ENCODE data around the gene SLC1A2.

SLC1A2 gene

DNA sequence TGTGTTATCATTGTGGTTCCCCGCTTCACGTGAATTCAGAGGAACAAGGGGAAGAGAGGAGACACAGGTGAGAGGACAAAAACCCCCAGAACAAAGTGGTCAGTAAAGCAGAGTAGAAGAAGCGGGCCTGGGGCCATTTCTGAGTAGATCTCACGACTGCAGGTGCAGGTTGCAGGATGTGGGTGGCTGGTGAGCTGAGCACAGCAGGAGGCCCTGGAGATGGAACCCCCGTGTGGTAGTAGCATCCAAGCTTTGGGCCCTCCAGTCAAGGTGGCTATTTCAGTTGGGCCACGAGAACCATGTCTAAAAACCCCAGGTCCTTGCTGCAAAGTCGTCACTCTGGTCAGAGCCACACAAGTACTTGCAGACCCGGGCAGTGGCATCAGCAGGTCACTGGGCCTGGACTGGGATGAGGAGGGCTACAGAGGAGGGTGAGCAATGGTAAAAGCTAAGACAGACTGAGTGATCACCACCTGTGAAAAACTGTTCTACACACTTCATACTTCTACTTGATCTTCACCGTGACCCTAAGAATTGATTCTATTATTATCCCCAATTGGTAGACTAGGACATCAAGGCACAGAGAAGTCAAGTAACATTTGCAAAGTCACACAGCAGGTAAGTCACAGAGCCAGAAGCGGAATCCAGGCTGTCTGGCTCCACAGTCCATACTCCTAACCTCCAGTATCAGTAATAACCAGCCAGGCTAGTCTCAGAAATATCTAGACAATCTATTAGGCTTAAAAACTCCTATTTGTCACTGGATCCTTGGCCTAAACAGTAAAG lies 43.8 kb downstream of the SLC1A2 start:
- no peak for DNase-seq

DNA sequence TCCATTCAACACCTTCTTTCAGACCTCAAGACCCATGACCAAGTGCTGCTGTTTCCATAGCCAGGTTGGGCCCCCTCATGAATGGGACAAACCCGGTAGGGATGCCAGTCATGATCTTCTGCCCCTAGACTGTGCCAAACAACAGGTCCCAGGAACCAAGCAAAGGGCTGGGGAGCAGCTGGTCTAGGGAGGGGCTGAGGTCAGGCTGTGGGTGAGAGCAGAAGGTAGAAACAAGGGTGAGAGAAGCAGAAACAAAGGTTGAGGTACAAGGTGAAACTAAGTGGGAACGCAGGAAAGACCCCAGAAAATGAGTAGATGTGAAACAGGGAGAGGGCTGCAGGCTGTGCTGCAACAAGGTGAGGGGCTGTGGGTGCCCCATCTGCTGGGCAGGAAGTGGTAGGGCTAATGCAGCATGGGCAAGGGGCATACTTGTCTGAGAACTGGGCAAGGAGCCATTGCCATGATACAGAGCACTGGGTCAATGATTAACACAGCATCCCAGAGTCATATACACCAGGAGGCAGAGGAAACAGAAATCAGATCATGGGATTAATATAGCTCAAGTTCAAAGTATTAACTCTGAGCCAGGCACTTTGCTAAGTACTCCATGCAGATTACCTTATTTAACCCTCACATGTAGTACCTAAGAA lies 45.9 kb downstream of the SLC1A2 start:
- no peak for DNase-seq

DNA sequence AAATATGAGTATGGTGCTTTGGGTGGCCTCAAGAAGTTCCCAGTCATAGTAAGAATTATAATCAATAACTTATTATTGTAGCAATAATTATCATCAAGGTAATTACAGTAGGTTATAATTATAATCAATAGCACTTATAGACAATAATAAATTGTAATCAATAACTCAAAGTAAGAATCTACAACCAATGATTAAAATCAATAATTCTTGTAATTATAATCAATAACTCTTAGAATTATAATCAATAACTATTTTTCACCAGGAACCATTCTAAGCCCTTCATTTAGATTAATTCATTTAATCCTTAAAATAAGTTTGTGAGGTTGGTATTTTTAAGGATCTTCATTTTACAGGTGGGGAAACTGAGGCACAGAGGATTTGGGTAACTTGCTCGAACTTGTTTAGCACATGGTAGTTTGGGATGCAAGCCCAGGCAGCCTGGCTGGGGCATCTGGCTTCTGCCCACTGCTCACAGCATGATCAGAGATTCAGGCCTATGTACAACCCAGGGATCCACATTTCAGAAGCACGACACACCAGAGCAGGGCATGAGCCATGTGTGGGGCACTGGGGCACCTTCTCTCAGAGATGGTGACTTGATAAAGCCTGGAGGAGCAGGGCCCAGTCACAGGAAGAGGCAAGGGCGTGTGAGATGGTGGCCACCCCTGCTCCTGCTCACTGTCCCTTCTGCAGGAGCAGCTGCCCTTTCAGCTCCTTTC lies 46.6 kb downstream of the SLC1A2 start:
- no peak for DNase-seq

DNA sequence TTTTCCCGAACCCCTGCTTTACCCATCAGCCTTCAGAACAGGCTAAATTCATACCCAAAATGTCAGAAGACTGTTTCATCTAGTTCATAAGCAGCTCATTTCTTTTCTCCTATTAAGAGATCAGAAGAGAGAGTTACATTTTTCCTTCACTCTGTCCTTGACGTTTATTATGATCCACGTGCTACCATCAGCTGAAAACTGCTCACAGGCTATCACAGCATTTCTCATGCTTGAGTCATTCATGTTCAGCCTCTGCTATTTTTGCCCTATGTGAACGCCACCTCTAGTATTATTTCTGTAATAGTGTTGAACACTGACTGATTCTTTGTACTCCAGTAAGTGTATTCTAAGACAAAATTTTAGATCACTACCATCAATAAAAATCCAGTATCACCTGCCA lies 51.9 kb downstream of the SLC1A2 start:
- DNase-seq, result no peak

DNA sequence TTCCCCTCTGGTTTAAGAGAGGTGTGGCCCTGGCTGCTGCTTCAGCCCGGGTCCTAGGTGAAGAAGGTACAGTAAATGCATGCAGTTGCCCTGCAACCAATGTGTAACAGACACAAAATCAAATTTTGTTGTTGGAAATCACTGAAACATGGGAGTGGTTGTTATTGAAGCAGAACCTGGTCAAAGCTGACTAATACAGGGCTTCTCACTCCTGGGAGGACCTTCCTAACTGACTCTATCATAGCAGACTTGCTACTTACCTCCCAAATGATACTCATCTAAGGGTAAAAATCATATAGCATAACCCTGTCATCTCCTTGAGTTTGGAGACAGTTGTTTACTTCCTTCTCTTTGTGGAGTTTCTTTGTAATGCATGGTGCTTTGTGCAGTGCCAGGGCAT lies 52.6 kb downstream of the SLC1A2 start:
- no peak for DNase-seq

DNA sequence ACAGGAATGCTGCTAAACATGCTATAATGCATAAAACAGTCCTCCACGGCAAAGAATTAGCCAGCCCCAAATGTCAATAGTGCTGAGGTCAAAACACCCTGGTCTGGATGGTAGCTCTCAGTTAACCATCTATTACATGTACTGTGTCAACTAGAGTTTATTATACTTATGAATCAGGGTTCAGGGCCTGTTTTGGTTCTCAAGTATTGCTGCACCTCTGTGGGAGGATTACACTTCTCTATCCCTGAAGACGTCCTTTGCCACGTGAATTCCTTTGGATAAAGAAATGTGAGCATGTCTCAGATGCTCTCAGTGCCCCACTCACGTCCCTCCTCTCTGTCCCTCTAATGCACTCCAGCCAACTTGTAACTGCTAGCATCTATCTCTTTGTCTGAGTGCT lies 53.4 kb downstream of the SLC1A2 start:
- no peak for DNase-seq

DNA sequence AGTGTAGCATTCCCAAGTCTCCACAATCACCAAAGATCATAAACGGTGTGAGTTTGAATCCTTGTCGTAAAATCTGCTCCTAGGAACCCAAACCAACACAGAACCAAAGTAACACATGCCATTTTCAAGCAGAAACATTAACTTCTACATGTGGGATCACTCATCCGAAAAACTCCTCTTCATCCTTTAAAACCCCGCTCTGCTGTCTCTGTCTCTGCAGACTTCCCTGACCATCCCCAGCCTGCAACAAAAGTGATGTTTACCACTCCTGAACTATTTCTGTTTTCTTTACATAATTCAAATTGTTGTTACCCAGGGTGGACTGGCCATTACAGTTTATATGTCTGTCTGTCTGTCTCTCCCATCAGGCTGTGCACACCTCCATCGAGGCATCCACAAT lies 54.0 kb downstream of the SLC1A2 start:
- DNase-seq, result no peak

DNA sequence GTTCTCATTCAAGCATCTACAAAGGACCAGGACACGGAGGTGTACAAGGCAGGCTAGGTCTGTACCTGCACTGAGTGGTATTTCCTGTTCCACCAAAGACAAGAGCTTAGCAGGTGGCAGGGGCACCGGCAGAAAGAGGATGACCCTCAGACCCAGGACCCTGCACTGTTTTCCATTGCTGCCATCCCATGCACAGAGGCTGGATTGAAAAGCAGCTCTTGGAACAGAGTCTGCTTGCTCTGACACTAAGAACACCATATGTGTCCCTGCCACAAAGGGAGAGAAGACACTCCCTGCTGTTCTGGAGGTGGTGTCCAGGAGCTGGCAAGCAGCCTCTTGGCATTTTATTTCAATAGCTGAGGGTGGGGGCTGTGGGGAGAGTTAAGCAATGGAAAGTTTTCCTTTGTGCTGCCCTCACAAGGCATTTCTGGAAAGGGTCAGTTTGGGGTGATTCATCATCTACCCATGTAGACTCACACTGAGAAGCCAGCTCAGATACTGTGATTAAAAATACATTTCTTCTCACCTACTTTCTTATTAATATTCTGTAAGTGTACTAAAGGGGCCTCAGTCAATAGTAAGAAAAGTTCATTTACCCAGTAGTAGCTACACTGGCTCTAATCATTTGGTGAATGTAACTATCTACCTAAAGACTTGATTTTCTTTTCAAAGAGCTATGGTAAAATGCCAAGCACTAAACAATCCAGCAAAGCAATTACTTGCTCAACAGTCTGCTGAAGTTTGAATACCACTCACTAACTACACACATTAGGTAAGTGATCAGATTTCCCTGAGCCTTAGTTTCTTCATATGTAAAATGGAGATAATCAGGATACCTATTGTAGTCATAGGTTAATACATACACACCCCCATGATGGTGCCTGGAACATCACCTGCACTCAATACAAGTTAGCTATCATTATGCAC lies 55.2 kb downstream of the SLC1A2 start:
- DNase-seq, result no peak

DNA sequence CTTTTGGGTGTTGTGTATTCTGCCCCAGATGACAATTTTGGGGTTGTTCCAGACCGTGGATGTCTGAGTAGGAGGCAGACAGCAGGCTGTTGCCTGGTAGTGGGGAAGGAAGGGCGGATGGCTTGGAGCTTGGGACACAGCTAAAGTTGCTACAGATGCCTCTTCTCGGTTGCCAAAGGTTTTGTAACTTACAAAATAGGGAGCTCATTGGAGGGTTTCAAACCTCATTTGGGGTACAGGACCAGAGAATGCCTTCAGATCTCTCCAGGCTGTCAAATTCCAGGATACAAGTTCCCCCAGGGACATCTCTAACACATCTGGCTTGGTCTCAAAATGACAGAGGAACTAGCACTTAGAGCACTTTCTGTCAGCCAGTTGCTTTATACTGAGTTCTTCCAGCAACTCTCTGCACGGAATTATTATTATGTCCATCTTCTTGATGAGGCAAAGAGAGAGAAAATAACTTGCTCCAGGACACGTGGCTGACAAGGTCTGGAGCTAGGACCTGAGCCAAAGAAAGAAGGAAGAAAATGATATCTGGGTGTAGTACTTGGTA lies 56.0 kb downstream of the SLC1A2 start:
- no peak for DNase-seq

DNA sequence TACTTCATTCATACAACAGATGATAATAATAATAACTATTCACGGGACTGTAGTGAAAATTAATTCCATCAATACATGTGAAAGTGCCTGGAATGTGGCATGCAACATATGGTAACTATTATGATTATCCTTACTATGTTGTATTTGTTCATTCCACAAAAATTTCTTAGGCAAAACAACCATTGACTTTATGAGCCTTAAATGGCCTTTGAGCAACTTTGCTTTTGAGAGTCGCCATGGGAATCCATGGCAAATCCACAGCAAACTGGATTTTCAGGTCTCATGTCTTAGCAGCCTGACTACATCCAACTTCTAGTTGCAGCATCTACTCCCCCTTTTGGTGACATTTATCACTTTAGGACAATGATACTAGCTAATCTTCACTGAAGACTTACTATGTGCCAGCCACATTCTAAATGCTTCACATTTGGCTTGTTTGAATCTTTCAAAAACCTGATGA lies 56.8 kb downstream of the SLC1A2 start:
- DNase-seq, result no peak

DNA sequence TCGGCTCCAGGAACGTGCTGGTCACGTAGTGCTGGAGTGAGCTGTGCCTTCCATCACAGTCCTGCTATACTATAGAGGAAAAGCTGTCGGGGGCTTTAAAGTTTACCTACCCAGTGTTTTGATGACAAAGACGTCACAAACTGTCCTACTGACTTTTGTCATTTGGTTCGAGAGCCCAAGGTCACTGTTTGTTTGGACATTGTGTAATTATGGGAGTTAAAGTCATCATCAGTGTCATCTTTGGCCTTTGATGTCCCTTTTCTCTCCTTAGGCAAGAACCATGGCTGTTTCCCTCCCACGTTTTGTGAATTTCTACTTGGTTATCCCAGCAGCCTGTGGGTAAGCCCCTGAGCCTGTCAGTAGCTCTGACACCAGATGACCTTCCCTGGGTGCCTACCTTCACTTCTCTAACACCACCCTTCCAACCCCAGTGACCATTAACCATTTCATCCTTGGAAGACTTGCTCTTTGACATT lies 59.3 kb downstream of the SLC1A2 start:
- no peak for DNase-seq

DNA sequence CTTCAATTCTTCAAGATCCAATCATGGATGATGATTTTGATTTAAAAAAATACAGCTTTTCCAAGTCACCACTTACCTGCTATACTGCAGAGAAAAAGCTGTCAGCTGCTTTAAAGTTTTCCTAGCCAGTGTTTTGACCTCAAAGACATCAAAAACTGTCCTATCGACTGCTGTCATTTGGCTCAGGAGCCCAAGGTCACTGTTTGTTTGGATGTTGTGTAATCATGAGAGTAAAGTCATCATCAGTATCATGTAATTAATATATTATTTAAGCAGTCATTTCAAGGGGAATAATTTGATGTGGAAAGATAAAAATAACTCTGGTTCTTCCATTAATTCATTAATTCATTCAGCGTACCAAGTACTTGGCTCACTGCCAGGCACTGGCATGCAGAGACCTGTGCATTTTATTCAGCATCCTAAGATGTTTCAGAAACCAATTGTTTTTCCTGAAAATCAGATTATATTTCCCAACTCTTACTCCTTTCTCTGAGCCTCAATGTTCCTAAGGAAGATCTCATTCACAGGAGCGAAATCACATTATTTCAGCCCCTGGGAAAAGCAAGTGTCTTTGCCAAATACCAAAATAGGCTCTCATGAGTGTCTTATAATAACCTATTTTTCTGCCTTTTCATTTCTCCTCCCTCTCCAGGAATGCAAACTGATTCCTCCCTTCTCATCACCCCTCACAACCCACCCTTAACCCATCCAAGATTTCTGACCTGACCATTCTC lies 59.9 kb downstream of the SLC1A2 start:
- no peak for DNase-seq

DNA sequence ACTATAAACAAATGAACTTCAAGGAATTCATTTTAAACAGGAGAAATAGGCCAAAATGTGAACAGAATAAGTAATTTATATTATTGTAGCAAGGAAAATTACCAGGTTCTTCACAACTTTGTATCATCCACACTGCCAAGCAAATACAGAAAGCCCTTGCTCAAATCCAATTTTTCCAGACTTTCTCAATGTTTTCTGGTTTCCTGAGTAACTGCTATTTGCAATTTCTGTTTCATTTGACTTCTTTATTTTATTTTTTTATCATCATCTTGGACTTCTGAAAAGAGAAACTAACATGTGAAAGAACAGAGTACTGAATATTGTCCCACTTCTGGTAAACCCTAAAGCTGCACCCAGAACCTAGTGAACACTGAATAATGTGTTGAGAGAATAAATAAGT lies 61.0 kb downstream of the SLC1A2 start:
- no peak for DNase-seq

DNA sequence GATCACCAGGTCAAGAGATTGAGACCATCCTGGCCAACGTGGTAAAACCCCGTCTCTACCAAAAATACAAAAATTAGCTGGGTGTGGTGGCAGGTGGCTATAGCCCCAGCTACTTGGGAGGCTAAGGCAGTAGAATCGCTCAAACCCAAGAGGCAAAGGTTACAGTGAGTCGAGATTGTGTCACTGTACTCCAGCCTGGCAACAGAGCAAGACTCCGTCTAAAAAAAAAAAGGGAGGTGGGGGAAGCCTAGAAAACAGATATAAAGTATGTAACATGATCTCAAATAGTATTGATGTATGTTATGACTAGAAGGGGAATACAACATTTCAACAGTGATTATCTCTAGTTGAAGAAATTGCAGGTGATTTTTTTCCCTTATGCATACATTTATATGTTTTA lies 61.4 kb downstream of the SLC1A2 start:
- DNase-seq, result no peak

DNA sequence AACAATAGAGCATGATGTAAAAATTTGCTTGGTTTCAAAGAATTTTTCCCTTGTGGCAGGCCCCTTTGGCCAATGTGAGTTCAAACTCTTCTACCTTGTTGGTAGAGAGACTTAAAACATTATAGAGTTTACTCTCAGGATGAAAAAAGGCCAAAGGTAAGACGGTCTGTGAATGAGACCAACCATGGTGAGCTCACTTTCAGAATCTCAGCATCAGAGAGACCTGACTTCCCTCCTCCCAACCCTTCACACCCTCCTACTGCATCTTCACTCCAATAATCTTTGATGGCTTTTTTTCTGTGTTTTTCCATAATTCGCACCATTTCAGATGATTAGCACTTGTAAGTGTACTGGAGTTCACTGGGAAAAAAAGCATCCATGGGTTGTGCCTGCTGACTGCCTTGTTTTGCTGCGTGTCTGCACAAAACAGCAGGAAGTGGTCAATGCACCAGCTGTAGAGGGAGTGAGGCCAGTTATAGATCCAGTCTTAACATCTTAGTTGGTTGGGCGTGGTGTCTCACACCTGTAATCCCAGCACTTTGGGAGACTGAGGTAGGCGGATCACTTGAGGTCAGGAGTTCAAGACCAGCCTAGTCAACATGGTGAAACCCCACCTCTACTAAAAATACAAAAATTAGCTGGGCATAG lies 64.1 kb downstream of the SLC1A2 start:
- no peak for DNase-seq

DNA sequence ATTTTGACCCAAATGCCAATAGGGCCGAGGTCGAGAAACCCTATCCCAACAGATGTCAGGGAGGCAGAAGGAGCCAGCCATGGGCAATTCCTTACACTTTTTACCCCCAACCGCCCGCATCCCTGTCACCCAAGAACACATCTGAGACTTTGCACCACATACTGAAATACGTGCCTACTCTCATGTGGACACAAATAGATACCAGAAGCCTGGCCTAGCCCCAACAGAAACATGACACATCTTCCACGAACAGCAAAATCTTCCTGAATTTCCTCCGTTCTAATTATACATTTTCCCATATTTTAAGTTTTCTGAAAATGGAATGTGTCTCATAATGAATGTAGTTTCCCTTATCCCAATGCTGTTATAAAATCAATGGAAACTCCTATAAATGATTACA lies 64.7 kb downstream of the SLC1A2 start:
- DNase-seq, result no peak

DNA sequence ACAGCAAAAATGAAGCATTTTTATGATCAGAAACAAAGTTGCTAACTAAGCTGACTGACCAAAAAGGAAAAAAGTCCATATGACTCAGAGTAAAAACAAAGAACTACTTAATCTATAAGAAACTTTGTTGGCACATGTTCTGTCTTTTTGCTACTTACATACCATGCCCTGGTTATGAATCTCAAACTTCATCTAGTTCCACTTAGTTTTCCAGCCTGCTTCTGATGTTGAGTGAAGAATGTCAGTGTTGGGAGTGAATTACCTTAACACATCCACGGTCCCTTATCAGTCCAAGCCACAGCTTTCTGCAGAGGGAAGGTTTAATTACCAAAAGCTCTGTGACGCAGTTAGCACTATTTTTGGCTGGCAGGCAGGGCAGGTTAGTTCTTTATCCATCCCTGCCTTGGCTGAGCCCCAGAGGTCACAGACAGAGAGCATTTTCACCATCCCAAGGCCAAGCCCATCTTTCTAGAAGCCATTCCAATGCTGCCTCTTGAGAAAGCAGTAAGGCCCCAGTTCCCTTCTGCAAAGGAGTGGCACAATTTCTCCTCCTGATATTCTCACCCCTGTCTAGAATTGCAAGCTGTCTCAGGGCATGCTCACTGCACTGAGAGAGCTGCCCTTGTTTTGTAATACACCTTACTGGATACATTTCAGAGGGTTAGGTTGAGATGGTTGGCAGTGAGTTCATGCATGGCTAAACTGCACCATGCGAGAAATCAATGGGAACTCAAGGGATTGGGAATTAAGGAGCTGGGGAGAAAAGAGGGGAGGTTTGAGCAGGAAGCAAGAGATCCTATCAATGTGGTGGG lies 67.1 kb downstream of the SLC1A2 start:
- no peak for DNase-seq

DNA sequence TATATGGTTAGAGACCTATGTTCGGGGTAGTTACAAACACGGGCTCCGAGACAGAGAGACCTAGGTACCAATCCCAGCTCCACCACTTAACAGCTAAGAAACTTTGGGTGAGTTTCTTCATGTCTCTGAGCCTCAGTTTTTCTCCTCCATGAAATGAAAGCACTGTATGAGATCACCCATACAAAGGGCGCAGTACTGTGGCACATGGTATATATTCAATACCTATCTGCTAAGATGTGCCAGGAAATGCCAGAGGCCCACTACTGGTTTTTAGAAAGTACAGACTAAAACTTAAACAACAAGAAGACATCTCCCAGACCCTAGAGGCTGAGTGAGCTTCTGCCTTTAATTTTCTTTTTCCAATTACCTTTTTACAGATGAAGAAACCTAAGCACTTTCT lies 69.5 kb downstream of the SLC1A2 start:
- DNase-seq, result no peak

DNA sequence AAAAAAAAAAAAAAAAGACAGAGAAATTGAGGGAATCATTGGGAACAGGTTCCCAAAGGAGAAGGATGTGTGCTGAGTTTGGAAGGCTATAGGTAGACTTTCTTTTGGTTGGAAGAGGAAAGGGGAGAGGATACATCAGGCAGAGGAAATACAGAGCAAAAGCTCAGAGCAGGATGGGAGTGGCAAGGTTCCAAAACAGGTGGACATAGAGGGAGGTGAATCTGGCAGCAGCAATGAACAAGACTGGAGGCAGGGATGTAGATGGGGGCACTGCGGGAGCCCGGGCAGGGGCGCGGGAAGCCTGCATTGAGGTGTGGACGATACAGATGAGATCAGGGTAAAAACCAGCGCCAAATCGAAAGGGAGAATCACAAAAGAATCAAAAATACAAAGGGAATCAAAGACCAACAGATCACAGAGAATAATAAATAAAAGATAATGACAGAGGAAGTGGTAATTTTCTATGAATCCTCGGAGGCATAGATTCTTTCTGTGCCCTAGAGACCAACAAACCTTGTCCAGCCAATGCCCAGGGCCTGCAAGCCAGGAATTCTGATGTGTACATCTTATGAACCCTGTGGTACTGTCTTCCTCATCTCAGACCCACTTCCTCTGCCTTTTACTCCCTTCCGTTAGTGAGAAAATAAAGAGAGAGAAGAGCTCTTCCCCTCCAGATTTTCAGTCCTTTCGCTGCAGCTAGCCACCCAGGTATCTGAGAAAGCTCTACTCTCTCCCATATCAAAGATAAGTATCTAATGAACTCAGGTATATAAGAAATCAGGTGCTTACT lies 70.3 kb downstream of the SLC1A2 start:
- no peak for DNase-seq
